Fibroblast of lung (primary cell): ENCODE data around the gene WNT2B.

Source experiments
- EZH2 ChIP-seq: IDR thresholded peaks from 2 replicates; pipeline ENCODE4 v1.5.1; 2012; ENCODE audit warnings: low read length, control low read depth, mild to moderate bottlenecking; ENCODE audit errors: missing control alignments
- TF ChIP-seq, protein P1 (sequence below), 2 donors: IDR thresholded peaks in 1 of 2; conservative IDR thresholded peaks in 1 of 2; 1 replicate in 1 of 2; 2 replicates in 1 of 2; pipeline ENCODE4 v1.5.1; 2011 to 2012; ENCODE audit warnings: low read length in 2 of 2, control low read depth in 1 of 2, inconsistent platforms in 1 of 2, low read depth in 1 of 2, mild to moderate bottlenecking in 1 of 2

DNA sequence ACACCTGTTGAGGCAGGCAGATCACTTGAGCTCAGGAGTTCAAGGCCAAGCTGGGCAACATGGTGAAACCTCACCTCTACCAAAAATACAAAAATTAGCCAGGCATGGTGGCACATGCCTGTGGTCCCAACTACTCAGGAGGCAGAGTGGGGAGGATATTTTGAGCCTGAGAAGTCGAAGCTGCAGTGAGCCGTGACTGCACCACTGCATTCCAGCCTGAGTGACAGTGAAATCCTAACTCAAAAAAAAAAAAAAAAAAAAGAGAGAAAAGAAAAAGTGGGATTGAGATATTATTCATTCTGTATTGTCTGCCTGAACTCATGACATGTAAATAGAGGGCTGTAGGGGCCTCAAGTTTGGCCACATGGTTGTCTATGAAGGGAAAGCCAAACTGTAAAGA, 37.3 kb downstream of the WNT2B start:
- TF ChIP-seq, protein P1, sequence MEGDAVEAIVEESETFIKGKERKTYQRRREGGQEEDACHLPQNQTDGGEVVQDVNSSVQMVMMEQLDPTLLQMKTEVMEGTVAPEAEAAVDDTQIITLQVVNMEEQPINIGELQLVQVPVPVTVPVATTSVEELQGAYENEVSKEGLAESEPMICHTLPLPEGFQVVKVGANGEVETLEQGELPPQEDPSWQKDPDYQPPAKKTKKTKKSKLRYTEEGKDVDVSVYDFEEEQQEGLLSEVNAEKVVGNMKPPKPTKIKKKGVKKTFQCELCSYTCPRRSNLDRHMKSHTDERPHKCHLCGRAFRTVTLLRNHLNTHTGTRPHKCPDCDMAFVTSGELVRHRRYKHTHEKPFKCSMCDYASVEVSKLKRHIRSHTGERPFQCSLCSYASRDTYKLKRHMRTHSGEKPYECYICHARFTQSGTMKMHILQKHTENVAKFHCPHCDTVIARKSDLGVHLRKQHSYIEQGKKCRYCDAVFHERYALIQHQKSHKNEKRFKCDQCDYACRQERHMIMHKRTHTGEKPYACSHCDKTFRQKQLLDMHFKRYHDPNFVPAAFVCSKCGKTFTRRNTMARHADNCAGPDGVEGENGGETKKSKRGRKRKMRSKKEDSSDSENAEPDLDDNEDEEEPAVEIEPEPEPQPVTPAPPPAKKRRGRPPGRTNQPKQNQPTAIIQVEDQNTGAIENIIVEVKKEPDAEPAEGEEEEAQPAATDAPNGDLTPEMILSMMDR (conservative IDR thresholded peaks at IDR 0.05 in 1 of 2, IDR thresholded peaks at IDR 0.05 in 1 of 2; ENCODE audit: low read depth in 1 of 2, low read length in 2 of 2) = no peak
- no peak for TF ChIP-seq EZH2
